GM12878 (cell line): ENCODE data around the gene DIAPH2. TPM values are rescaled to one million over a fixed set of nuclear protein-coding genes. Genes with fewer than 3 reads are reported as not detected.
"Not testable (repeated sequence)": the region's sequence is repeated elsewhere in the genome, so short reads cannot be mapped to it uniquely, and the experiment has no call there.

Source experiments
- ATAC-seq: fragments of 200-7000 bp; cut with Tn5 transposase; 3 replicates; pipeline ENCODE4 v1.9.1; 2020; ENCODE audit warnings: mild to moderate bottlenecking, moderate library complexity
- BruUV-seq: library from RNA; stranded (reverse); fragments of 400-500 nt; replicated peaks from 2 replicates; lab custom pipeline; 2021; lab: Mats Ljungman, UMichigan
- CTCF ChIA-PET: fragments of 300-600 bp; sonication (Branson Sonifier 250); formaldehyde crosslinking; extraction: SDS; loops from one replicate; lab custom pipeline; 2021; ENCODE audit warnings: inconsistent platforms; lab: Yijun Ruan, JAX
- POLR2A ChIA-PET: fragments of 350-600 bp; formaldehyde crosslinking; extraction: SDS; loops from one replicate; lab custom pipeline; 2021; ENCODE audit warnings: inconsistent platforms; lab: Charles Lee
- RAD21 ChIA-PET: fragments of 300-600 bp; sonication (Branson Sonifier 250); formaldehyde crosslinking; loops from one replicate; lab custom pipeline; 2023; ENCODE audit warnings: antibody characterized with exemption; ENCODE audit not compliant: unreplicated experiment; lab: Charles Lee
- SMC1A ChIA-PET: fragments of 300-600 bp; sonication (Branson Sonifier 250); formaldehyde crosslinking; loops from one replicate; lab custom pipeline; 2023; ENCODE audit not compliant: unreplicated experiment, uncharacterized antibody; lab: Charles Lee
- DNase-seq: peaks from one replicate; pipeline ENCODE4 v3.0.0-alpha.2; 2011; ENCODE audit warnings: low read depth, low spot score
- FAIRE-seq: peaks from 3 replicates; lab custom pipeline; 2011; peaks lifted over from hg19 to GRCh38; lab: Jason Lieb, UNC
- H2AFZ ChIP-seq: 2 replicates; pipeline ENCODE4 v1.6.0; 2011; ENCODE audit warnings: low read depth, low read length, control low read depth; ENCODE audit not compliant: control insufficient read depth
- H3K27ac ChIP-seq: 2 replicates; pipeline ENCODE4 v1.5.1; 2011; ENCODE audit warnings: control low read depth; ENCODE audit not compliant: control insufficient read depth, insufficient read depth
- H3K27me3 ChIP-seq, 2 experiments: replicated peaks in 1 of 2; 2 replicates each; pipeline versions ENCODE4 v1.6.0 to v1.6.1; 2011; ENCODE audit warnings: low read length in 1 of 2; ENCODE audit not compliant: control insufficient read depth in 2 of 2, insufficient read depth in 2 of 2
- H3K36me3 ChIP-seq, 2 experiments: 2 replicates each; pipeline ENCODE4 v1.5.1; 2011; ENCODE audit warnings: low read length in 1 of 2; ENCODE audit not compliant: control insufficient read depth in 2 of 2, insufficient read depth in 2 of 2
- H3K4me1 ChIP-seq: 2 replicates; pipeline ENCODE4 v1.6.1; 2011; ENCODE audit warnings: mild to moderate bottlenecking, low read length, moderate library complexity, mixed read lengths; ENCODE audit not compliant: control insufficient read depth, insufficient read depth
- H3K4me2 ChIP-seq: 2 replicates; pipeline ENCODE4 v1.6.0; 2011; ENCODE audit warnings: control low read depth; ENCODE audit not compliant: control insufficient read depth, insufficient read depth
- H3K4me3 ChIP-seq: fragments of 200-600 bp; sonication (generic); 2 replicates; pipeline ENCODE4 v1.5.1; 2016
- H3K79me2 ChIP-seq: 2 replicates; pipeline ENCODE4 v1.6.0; 2011; ENCODE audit warnings: low read length; ENCODE audit not compliant: control insufficient read depth, insufficient read depth
- H3K9ac ChIP-seq: 2 replicates; pipeline ENCODE4 v1.8.0; 2011; ENCODE audit warnings: low read length, control low read depth, mixed read lengths; ENCODE audit not compliant: control insufficient read depth, insufficient read depth
- H3K9me3 ChIP-seq: replicated peaks from 3 replicates; pipeline ENCODE4 v1.5.1; 2011; ENCODE audit warnings: mild to moderate bottlenecking, low read length; ENCODE audit not compliant: control insufficient read depth, insufficient read depth
- H4K20me1 ChIP-seq: 2 replicates; pipeline ENCODE4 v1.6.0; 2011; ENCODE audit not compliant: control insufficient read depth, insufficient read depth
- CEBPB ChIP-seq, 2 experiments: fragments of 150-350 bp in 1 of 2; IDR thresholded peaks; 2 replicates each; pipeline ENCODE4 v1.6.1; 2012 to 2014; ENCODE audit warnings: low read depth in 2 of 2, low read length in 2 of 2, borderline replicate concordance in 1 of 2, inconsistent platforms in 1 of 2
- CHD1 ChIP-seq: IDR thresholded peaks from 2 replicates; pipeline ENCODE4 v1.6.1; 2012; ENCODE audit warnings: low read depth, low read length, improper control_type of control experiment
- EED ChIP-seq: sonication (generic); IDR thresholded peaks from 2 replicates; pipeline ENCODE4 v1.6.1; 2016; ENCODE audit warnings: antibody characterized with exemption, low read depth
- GATAD2B ChIP-seq: fragments of 450-650 bp; conservative IDR thresholded peaks from 2 replicates; pipeline ENCODE4 v1.6.1; 2017; ENCODE audit warnings: low read depth, mild to moderate bottlenecking, moderate library complexity
- KAT2A ChIP-seq: conservative IDR thresholded peaks from 2 replicates; pipeline ENCODE4 v1.6.1; 2011; ENCODE audit warnings: low read depth, low read length; ENCODE audit not compliant: control insufficient read depth
- POLR2AphosphoS2 ChIP-seq: IDR thresholded peaks from 2 replicates; pipeline ENCODE4 v1.6.1; 2011; ENCODE audit warnings: low read depth, mild to moderate bottlenecking, low read length, improper control_type of control experiment, moderate library complexity
- RBBP5 ChIP-seq: fragments of 200-600 bp; sonication (generic); conservative IDR thresholded peaks from 2 replicates; pipeline ENCODE4 v1.6.1; 2016
- RFX5 ChIP-seq: IDR thresholded peaks from 2 replicates; pipeline ENCODE4 v1.6.1; 2011; ENCODE audit warnings: low read depth, low read length, improper control_type of control experiment
- ZBTB33 ChIP-seq: fragments of 450-650 bp; IDR thresholded peaks from 2 replicates; pipeline ENCODE4 v1.6.1; 2017; ENCODE audit warnings: mild to moderate bottlenecking
- WGBS: methylation state at CpG from one replicate; pipeline ENCODE4 v1.1.6; 2016; ENCODE audit warnings: low lambda C conversion rate; ENCODE audit not compliant: insufficient replicate concordance, insufficient coverage; ENCODE audit errors: missing lambda C conversion rate; 5-methylcytosine and 5-hydroxymethylcytosine counted together
- in situ Hi-C: fragments of 300-500 bp; cut with MboI; formaldehyde crosslinking; loops from 9 replicates; pipeline ENCODE4 v1.14.3; 2018; ENCODE audit warnings: mixed read lengths
- intact Hi-C: fragments of 100-400 bp; cut with micrococcal nuclease; formaldehyde crosslinking; loops from one replicate; pipeline ENCODE4 v1.14.2; 2022; ENCODE audit not compliant: unreplicated experiment
- polyA plus RNA-seq, 11 experiments: library from polyadenylated mRNA; depleted of rRNA in 4 of 11; unstranded in 6 of 11; stranded (reverse) in 5 of 11; fragments of >200 nt; fragmentation: Nextera tagmentation in 4 of 11; fragmentation: Illumina TruSeq in 1 of 11; extraction: Ambion mirVana in 4 of 11; extraction: Trizol in 1 of 11; gene quantifications; 1 replicate in 1 of 11; 2 replicates in 10 of 11; pipeline versions ENCODE4 v1.2.1 to v1.2.3, GENCODE V29; 2011 to 2016; ENCODE audit warnings: inconsistent platforms in 2 of 11, missing spikeins in 2 of 11, low read depth in 1 of 11
- total RNA-seq, 4 experiments: library from RNA; depleted of rRNA in 3 of 4; stranded (reverse); fragments of >200 nt in 3 of 4; fragmentation: Illumina TruSeq in 1 of 4; extraction: Trizol in 1 of 4; gene quantifications; 2 replicates each; pipeline versions ENCODE4 v1.2.1 to v1.2.3, GENCODE V29; 2013 to 2021

Gene DIAPH2
- total and polyA plus RNA-seq, 10 of the 15 experiments (the other 5 are each of a cell fraction or from before 2014, with no cell fraction given): 2.2 to 16.6 (median 8.8) TPM

GRCh38 chrX:96841325-96841724, 156.7 kb downstream of the DIAPH2 start:
- 38% methylated on average over 1 of the region's 1 CpG for WGBS
- H3K4me3 ChIP-seq: no peak overlapping the region
- H3K9ac ChIP-seq: no peak overlapping the region
- no peak for FAIRE-seq
- intact Hi-C loops: no loop called here
- in situ Hi-C loops: no loop called here
- no peaks in the 10 kb centered on the region for H3K36me3 ChIP-seq
- H3K9me3 ChIP-seq: no peaks in the 10 kb centered on the region; the same call in 2 of the 3 replicates
- POLR2A ChIA-PET: no interaction called here
- CTCF ChIA-PET: no interaction called here
- no peak overlapping the region for H3K4me2 ChIP-seq
- ATAC-seq: no peak
- SMC1A ChIA-PET: no interaction called here
- no TSS peak for BruUV-seq
- TF ChIP-seq ZBTB33 (no peak), GATAD2B (no peak), RBBP5 (no peak), CHD1 (no peak), CEBPB (IDR thresholded peaks at IDR 0.05; ENCODE audit: borderline replicate concordance in 1 of 2, low read depth in 2 of 2, low read length in 2 of 2) (no peak), KAT2A (no peak), RFX5 (no peak), POLR2AphosphoS2 (no peak), EED (no peak)
- no peaks in the 10 kb centered on the region; the same call in 1 of the 2 replicates for H3K79me2 ChIP-seq
- H3K27me3 ChIP-seq: no peaks in the 10 kb centered on the region
- no peak for DNase-seq
- H4K20me1 ChIP-seq: no peaks in the 10 kb centered on the region
- H3K27ac ChIP-seq: no peak overlapping the region
- H3K4me1 ChIP-seq: no peaks in the 10 kb centered on the region
- RAD21 ChIA-PET: no interaction called here
- H2AFZ ChIP-seq: no peak overlapping the region

- ATAC-seq, H3K9me3 ChIP-seq, BruUV-seq, H3K4me1 ChIP-seq, H3K79me2 ChIP-seq, POLR2A ChIA-PET, RAD21 ChIA-PET, H3K4me2 ChIP-seq, H3K36me3 ChIP-seq, H4K20me1 ChIP-seq, H2AFZ ChIP-seq, in situ Hi-C loops, FAIRE-seq, H3K27me3 ChIP-seq, H3K4me3 ChIP-seq, DNase-seq, H3K9ac ChIP-seq, H3K27ac ChIP-seq, intact Hi-C loops: not testable (repeated sequence)
- 44% methylated on average over 3 of the region's 3 CpGs for WGBS
- CTCF ChIA-PET: interaction anchor here (1.1 kb wide), 1 partner anchor 10 kb away, joined by 3 read pairs; no protein-coding TSS in a partner anchor
- SMC1A ChIA-PET: interaction anchor here (1.1 kb wide), 1 partner anchor 16 kb away, joined by 5 read pairs; no protein-coding TSS in a partner anchor
These were observed 157.2 kb downstream of the DIAPH2 start for GRCh38 chrX:96841866-96842265.
